ENCODE measurements around the gene KCNA2.

The KCNA2 gene

DNA sequence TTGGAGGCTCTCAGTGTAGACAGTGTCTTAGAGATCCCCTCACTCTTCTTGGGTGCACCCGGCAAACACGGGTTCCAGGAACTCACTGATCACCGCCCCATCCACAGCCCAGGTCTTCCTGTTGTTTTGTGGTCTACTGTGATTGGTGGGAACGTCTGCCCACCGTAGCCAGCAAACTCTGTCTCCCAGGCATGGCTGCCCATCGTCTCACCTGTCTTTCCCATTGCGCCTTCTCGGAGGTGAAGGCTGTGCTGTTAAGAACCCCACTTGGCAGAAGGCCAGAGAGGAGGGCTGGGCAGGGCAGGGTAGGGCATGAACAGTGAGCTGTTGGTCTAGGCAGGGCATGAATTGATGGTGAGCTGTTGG is 14.1 kb upstream of the KCNA2 start:
- DNase-seq (ENCODE audit: low read depth in 1 of 2, low spot score in 1 of 2), result no peak
- in situ Hi-C loops (cut with HindIII; ENCODE audit: low pct_unique_long_range_greater_than_20kb, low sequenced_read_pairs), result no loop called here

DNA sequence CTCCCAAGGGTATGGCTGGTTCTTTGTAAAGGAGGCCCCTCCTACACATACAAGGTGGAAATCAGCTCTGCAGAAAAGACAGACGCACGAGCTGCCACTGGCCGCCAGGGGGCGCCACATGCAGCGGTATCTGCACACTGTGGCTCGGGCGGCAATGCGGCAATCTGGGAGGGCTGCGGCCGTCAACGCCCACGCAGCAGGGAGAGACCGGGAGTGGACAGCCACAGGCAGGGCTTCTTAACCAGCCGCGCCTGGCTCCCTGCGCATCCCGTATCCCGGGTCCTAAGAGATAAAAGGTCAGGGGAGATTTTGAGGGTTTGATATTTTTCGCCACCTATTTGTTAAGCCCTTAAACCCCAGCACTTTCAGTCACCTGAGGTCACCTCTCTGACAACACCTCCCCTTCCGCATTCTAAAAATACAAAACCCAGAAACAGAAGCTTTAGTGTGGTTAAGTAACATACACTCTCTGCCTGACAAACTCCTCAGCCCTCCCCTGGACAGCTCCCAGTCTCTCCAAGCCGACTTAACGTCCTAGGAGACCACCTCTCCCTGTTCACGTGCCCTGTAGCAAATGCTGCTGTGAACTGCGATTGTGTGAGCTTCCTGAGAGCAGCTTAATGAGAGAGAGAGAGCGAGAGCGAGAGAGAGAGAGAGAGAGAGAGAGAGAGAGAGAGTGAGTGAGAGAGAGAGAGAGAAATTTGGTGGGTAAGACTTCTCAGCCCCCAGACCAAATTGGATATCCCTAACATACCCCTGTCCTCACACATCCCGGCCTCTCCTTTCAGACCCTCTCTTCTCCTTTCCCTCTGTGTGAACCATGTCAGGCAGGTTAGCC is 13.5 kb upstream of the KCNA2 start:
- in situ Hi-C loops (cut with HindIII; ENCODE audit: low pct_unique_long_range_greater_than_20kb, low sequenced_read_pairs), result no loop called here
- peak; percentile 59 to 74 for DNase-seq (ENCODE audit: low read depth in 1 of 2, low spot score in 1 of 2)

More for the DNA sequence above, 14.1 kb upstream of the KCNA2 start:
- no peak for TF ChIP-seq JUND (IDR thresholded peaks at IDR 0.05; ENCODE audit: low read depth)

DNA sequence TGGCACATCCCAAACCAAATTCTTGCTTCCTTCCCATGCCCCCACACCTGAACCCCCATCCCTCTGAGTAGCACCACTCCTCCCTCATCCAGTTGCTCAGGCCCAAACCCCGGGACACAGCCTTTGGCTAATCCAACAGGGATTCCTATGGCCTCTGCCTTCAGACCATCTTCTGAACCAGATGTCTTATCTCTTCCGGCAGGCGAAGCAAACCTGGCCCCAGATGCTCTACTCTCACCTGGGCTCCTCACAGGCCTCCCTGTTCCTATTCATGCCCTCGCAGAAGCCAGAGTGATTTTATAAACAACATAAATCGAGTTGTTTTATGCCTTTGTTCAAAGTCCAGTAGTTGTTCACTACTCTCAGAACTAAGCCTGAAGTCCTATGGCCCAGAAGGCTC is 12.5 kb upstream of the KCNA2 start:
- in situ Hi-C loops (cut with HindIII; ENCODE audit: low pct_unique_long_range_greater_than_20kb, low sequenced_read_pairs), result no loop called here
- TF ChIP-seq JUND (IDR thresholded peaks at IDR 0.05; ENCODE audit: low read depth), result no peak

More for the DNA sequence above, 13.5 kb upstream of the KCNA2 start:
- TF ChIP-seq JUND (IDR thresholded peaks at IDR 0.05; ENCODE audit: low read depth), result no peak

DNA sequence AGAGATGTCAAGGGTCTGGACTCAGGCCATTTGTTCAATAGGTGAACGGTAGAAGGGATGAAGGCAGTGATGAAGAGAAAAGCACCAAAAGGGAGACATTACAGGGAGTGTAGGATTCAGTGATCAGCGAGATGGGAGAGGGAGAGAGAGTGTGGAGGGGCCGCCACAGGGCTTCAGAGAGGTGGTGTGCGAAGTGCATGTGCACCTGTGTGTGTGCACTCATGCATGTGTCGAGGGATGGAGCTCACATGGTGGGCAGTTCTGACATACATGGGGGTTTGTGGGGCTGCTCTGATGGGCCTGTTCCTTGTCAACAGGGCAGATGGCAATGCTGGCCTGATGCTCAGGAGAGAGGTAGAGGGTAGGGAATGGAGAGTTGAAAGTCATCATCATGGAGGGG is 11.4 kb upstream of the KCNA2 start:
- in situ Hi-C loops (cut with HindIII; ENCODE audit: low pct_unique_long_range_greater_than_20kb, low sequenced_read_pairs), result no loop called here
- TF ChIP-seq JUND (IDR thresholded peaks at IDR 0.05; ENCODE audit: low read depth), result no peak

More for the DNA sequence above, 12.5 kb upstream of the KCNA2 start:
- no peak for DNase-seq (ENCODE audit: low read depth in 1 of 2, low spot score in 1 of 2)

DNA sequence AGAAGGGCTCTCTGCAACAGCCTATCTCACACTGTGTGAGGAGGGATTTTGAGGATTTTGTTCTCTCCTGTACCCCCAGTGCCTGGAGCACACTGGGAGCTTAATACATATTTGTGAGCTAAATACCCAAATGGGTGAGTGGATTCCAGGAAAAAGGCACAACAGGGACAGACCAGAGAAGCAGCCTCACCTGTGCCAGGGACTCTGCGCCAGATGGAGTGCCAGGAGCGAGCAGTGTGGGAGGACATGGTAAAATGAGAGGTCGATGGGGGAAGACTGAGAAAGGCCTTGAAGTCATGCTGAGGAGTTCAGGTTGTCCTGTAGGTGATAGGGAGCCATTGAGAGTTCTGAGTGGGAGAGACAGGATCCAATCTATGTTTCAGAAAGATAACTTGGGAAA is 11.0 kb upstream of the KCNA2 start:
- no peak for TF ChIP-seq JUND (IDR thresholded peaks at IDR 0.05; ENCODE audit: low read depth)
- DNase-seq (ENCODE audit: low read depth in 1 of 2, low spot score in 1 of 2), result no peak
- in situ Hi-C loops (cut with HindIII; ENCODE audit: low pct_unique_long_range_greater_than_20kb, low sequenced_read_pairs), result no loop called here

More for the DNA sequence above, 11.4 kb upstream of the KCNA2 start:
- no peak for DNase-seq (ENCODE audit: low read depth in 1 of 2, low spot score in 1 of 2)

DNA sequence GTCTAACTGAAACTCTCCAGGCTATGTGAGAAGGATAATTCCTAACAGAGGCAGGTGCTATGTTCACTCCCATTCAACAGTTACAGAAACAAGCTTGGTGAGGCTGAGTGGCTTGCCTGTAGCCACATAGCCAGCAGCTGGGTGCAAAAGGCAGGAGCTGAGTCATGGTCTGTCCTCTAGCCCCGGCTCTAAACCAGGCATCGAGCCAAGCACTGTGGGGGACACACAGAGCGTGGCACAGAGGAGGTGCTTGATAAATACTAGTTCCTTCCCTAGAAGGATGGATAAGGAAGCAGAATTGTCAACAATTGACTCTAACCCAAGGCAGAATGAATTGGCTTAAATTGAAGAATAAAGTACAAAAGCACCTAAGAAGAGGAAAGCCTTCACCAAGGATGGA is 10.4 kb upstream of the KCNA2 start:
- no peak for TF ChIP-seq JUND (IDR thresholded peaks at IDR 0.05; ENCODE audit: low read depth)
- in situ Hi-C loops (cut with HindIII; ENCODE audit: low pct_unique_long_range_greater_than_20kb, low sequenced_read_pairs), result no loop called here
- DNase-seq (ENCODE audit: low read depth in 1 of 2, low spot score in 1 of 2), result no peak

DNA sequence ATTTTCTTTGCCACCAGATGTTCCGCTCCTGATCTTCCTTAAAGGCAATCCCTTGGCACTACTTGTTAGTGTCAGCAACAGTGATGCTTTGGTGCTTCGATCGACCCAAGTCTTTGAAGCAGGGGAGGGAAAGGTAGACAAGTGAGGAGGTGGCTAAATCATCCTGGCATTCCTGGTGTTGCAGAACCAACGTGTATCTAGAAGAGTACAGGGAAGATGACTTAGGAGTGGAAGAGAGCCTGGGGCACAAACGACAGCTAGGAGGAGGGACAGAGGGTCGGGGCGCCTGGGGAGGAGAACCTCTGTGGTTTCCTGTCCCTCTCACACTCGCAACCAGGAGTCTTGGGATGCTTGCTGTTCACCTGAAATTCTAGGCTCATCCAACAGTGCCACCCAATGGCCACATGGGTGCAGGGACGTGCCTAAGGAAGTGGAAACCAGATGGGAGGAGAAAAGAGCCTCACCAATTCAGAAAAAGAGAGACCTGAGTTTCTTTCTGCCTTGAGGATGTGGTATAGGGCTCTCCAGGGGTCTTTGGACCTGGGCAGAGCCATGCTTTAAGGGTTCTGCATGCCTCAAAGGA is 9.5 kb upstream of the KCNA2 start:
- in situ Hi-C loops (cut with HindIII; ENCODE audit: low pct_unique_long_range_greater_than_20kb, low sequenced_read_pairs), result no loop called here
- peak; percentile 61 to 83 for DNase-seq (ENCODE audit: low read depth in 1 of 2, low spot score in 1 of 2)
- no peak for TF ChIP-seq JUND (IDR thresholded peaks at IDR 0.05; ENCODE audit: low read depth)

DNA sequence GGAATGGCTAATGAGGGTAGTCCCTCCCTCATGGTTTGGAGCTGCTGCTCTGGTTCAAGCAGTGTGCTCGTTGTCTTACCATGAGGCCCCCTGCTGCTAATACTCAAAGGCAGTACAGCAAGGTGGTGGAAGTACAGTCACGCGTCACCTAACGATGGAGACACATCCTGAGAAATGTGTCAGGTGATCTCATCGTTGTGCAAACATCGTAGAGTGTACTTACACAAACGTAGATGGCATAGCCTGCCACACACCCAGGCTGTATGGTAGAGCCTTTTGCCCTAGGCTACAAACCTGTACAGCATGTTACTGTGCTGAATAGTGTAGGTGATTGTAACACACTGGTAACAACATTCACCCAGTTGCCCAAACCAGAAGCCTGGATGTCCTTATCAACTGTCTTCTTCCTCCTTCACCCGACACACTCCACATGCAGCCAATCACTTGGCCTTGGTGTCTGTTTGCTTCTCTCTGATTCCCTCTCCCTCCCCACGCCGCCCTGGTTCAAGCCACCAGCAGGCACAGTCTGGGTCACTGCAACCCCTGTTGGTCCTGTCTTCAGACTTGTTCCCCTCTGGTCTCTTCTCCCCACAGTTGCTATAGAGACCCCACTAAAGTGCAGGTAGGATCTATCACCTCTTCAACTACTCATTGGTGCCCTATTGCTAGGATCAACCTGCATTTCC is 6.0 kb upstream of the KCNA2 start:
- in situ Hi-C loops (cut with HindIII; ENCODE audit: low pct_unique_long_range_greater_than_20kb, low sequenced_read_pairs), result no loop called here
- no peak for TF ChIP-seq JUND (IDR thresholded peaks at IDR 0.05; ENCODE audit: low read depth)
- DNase-seq (ENCODE audit: low read depth in 1 of 2, low spot score in 1 of 2), result peak in 1 of 2 experiments; percentile 57

DNA sequence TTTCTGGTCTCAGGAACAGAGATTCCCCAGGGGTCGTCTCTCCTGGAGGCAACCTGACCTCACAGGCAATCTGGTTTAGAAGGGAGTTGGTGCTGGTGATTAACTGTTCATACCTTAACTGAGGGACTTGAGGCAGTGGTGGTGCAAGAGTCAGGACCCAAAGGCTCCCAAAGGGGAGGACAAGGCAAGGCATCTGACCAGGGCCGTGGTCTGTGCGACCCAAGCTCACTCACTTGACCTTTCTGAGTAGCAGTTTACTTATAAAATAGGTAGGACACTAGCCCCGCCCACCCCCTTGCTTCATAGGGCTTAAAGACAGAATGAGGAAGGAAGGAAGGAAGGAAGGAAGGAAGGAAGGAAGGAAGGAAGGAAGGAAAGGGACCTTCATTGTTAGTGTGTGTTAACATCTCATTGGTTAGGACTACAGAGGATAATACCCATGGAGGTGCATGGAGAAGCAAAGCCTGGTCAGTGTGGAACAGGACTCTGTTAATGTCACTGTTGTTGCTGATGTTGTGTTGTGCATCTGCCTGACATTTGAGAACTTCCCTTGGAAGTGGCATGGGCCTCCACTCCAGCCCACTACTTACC is 4.6 kb upstream of the KCNA2 start:
- no peak for TF ChIP-seq JUND (IDR thresholded peaks at IDR 0.05; ENCODE audit: low read depth)
- no peak for DNase-seq (ENCODE audit: low read depth in 1 of 2, low spot score in 1 of 2)
- in situ Hi-C loops (cut with HindIII; ENCODE audit: low pct_unique_long_range_greater_than_20kb, low sequenced_read_pairs), result no loop called here

DNA sequence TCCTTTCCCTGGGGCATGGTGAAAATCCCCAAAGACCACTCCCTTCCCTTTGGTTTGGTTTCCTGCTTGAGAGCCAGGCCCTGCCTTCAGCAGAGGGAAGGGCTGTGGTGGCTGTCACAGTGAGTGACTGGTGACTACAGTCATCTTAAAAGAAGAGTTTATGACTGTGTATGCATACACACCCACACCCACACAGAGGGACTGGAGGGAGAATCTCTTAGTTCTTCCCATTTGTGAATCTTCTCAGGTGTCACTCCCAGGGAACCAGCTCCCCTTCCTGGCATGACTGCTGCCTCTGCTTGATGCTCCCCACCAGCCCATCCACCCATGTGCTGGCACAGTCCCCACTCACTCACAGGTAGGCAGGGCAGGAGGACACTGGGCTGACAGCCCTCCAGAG is 3.9 kb upstream of the KCNA2 start:
- in situ Hi-C loops (cut with HindIII; ENCODE audit: low pct_unique_long_range_greater_than_20kb, low sequenced_read_pairs), result no loop called here
- no peak for DNase-seq (ENCODE audit: low read depth in 1 of 2, low spot score in 1 of 2)
- no peak for TF ChIP-seq JUND (IDR thresholded peaks at IDR 0.05; ENCODE audit: low read depth)

DNA sequence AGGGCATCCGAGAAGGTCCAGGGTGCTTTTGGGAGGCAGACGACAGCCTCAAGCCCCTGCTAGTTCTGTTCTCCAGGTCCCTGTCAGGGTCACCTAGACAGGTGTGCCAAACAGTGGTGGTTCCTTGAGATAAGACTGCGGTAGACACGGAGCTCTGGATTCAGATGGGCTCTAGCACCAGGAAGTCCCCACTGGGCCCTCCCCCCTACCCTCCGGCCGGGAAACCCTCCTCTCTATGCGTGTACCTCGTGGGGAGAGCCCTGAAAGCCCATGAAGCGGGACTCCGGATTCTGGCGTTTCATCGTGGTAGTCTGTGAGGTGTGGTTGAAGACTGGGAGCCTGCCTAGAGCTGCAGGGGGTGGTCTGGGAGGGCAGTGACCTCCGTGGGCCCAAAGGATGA is 2.1 kb upstream of the KCNA2 start:
- in situ Hi-C loops (cut with HindIII; ENCODE audit: low pct_unique_long_range_greater_than_20kb, low sequenced_read_pairs), result no loop called here
- no peak for DNase-seq (ENCODE audit: low read depth in 1 of 2, low spot score in 1 of 2)
- TF ChIP-seq JUND (IDR thresholded peaks at IDR 0.05; ENCODE audit: low read depth), result no peak

DNA sequence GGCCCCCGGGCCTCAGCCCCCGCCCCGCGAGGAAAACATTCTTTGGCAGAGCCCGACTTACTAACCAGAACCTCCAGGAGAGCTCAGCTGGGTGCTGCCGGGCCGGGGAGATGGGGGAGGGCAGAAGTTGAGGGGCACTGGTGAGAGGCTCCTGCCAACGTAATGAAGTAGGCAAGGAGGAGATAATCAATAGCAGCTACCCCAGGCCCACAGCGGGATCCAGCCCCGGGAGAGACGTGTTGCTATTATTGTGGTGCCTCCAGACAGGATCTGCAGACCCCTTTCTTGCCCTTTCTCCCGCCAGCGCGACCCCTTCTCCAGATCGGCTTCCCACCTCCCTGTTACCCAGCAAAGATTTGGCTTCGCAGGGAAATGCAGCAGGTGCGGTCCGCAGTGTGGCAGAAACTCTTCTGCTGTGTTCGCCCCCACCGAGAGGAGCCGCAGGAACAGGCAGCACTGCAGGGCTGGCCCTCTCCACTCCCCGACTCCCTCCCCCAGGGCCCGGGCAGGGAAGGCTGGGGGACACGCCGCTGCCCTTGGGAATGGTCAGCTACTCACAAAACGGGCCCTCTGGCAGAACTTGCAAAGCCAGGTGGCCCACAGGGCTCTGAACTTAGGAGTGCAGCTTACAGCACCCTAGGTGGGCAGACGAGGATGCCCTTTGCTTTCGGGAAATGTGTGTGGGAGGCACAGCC is 1.5 kb upstream of the KCNA2 start:
- no peak for DNase-seq (ENCODE audit: low read depth in 1 of 2, low spot score in 1 of 2)
- TF ChIP-seq JUND (IDR thresholded peaks at IDR 0.05; ENCODE audit: low read depth), result no peak
- in situ Hi-C loops (cut with HindIII; ENCODE audit: low pct_unique_long_range_greater_than_20kb, low sequenced_read_pairs), result no loop called here
